ENCODE measurements around the gene PGM1.

- TF ChIP-seq EP300 (IDR thresholded peaks at IDR 0.05; ENCODE audit: borderline replicate concordance in 1 of 2, low read depth in 1 of 2, low read length in 1 of 2) (no peak), CTCF (IDR thresholded peaks at IDR 0.05) (no peak), RAD21 (IDR thresholded peaks at IDR 0.05; ENCODE audit: low read length) (no peak), POLR2AphosphoS5 (IDR thresholded peaks at IDR 0.05; ENCODE audit: low read depth, low read length) (no peak), ZBTB33 (IDR thresholded peaks at IDR 0.05; ENCODE audit: borderline replicate concordance, low read depth) (no peak), RXRA (IDR thresholded peaks at IDR 0.05; ENCODE audit: borderline replicate concordance, low read depth) (no peak), FOXM1 (IDR thresholded peaks at IDR 0.05; ENCODE audit: low read depth) (no peak), SMC3 (IDR thresholded peaks at IDR 0.05; ENCODE audit: low read depth, low read length) (no peak), ELF1 (IDR thresholded peaks at IDR 0.05) (no peak), NRF1 (IDR thresholded peaks at IDR 0.05; ENCODE audit: low read depth, low read length) (no peak), FOXJ3 (CRISPR knock-in tag; IDR thresholded peaks at IDR 0.05) (no peak)
Observed at GRCh38 chr1:63601061-63601460, 7.8 kb downstream of the PGM1 start.
